Left forelimb (tissue), 1 donor: ENCODE measurements around the gene MAPKAPK3.

Experiments used
- DNase-seq: peaks from one replicate; pipeline ENCODE4 v3.0.0-alpha.2; 2018; ENCODE audit warnings: low spot score

The MAPKAPK3 gene

GRCh38 chr3:50627407-50628051 is 10.6 kb downstream of the MAPKAPK3 start:
- no peak for DNase-seq

- no peak for DNase-seq
Observed at GRCh38 chr3:50628601-50629000, 11.7 kb downstream of the MAPKAPK3 start.

- DNase-seq = no peak
Observed at GRCh38 chr3:50630394-50630793, 13.4 kb downstream of the MAPKAPK3 start.

- DNase-seq = no peak
Observed at GRCh38 chr3:50630877-50631276, 13.9 kb downstream of the MAPKAPK3 start.

GRCh38 chr3:50632450-50632849 is 15.5 kb downstream of the MAPKAPK3 start:
- no peak for DNase-seq

DNA sequence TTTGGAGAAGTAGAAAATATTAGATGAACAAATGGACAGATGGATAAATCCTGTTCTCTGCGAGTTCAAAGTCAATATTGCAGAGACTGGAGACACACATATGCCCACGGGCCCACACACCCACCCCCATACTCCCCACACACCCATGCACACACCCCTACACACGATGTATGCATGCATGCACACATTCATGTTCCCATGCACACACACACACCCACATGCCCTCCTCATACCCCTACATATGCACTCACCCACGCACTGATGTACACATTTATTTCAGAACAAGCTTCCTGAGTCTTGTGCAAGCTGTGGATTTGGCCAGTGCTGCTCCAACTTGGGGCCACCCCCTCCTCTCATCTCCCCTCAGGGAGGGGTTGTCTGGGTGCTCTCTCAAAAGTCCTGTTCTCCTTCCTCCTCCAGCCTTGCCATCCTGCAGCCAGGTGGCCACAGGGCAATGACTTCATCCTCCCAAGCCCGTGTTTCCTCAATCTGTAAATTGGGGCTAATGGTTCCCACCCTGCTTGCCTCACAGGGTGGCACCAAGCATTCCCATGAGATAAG is 16.4 kb downstream of the MAPKAPK3 start:
- no peak for DNase-seq

GRCh38 chr3:50635066-50635465 is 18.1 kb downstream of the MAPKAPK3 start:
- no peak for DNase-seq

- no peak for DNase-seq
Observed at GRCh38 chr3:50637011-50637410, 20.1 kb downstream of the MAPKAPK3 start.

DNA sequence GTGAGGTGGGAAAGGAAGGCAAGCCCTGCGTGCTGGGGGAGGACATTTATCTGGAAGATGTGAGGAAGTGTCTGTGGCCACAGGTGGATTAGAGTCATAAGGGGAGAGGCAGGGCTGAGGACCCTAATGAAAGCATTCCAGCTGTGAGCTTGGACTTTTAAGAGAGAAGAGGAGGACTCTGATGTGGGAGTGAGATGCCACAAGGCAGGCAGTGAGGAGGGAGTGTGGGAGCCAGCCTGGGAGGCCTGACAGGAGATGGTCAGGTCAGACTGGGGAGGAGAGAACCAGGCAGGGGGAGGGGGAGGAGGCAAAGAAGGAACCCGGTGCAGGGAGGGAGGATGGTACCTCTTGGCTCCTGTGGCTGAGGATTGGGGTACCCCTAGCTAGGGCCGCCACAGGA is 21.0 kb downstream of the MAPKAPK3 start:
- no peak for DNase-seq

- no peak for DNase-seq
Observed at GRCh38 chr3:50639055-50639494, 22.1 kb downstream of the MAPKAPK3 start.

DNA sequence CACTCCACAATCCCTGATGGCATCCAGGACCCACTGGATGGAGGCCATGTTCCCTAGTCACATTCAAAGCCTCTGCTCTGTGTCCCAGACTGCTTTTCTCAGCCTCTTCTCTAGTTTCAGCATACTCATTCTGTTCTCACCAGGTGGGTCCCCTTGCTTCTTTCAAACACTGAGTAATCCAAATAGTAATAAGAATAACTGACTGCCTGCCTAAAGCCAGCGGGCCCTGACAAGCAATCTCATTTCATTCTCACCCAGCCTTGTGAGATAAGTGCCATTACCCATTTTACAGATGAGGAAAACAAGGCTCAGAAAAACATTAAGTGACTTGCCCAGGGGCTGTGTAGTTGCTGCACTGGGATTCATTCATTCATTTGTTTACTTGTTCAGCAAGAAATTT is 25.4 kb downstream of the MAPKAPK3 start:
- no peak for DNase-seq

- DNase-seq = no peak
Observed at GRCh38 chr3:50644561-50644960, 27.6 kb downstream of the MAPKAPK3 start.

DNA sequence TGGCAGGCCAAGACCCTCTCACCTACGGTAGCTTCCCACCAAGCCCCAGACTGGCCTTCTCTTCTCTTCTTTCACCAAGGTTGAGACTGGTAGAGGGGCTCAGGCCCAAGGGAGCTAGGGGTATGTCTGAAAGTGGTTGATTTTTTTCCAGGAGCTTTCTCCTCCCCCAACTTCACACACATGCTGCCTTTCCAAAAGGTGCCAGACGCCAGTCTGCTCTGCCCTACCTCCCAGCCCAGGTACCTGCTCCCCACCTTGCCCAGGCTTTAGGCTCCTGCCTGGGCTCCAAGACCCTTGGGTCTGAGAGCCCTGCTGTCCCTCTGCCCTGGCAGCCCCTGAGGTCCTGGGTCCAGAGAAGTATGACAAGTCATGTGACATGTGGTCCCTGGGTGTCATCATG is 28.4 kb downstream of the MAPKAPK3 start:
- no peak for DNase-seq

- no peak for DNase-seq
Observed at GRCh38 chr3:50648313-50648712, 31.4 kb downstream of the MAPKAPK3 start.

DNA sequence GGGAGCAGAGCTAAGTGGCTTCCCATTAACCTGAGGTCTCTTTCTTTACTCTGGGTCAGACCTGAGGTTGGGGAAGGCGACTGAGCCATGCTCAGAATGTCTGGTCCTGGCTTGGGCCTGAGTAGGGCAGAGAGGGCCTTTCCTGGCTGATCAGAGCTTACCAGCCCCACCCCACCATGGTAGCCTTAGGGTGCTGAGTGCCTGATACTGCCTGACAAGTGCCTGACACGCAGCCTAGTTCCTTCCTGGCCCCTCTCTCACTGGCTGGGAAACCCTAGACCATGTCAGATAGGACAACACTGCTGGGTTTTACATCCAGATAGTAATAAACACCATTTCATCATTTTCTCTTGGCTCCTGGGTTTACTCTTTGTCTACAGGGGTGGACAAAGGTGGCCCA is 32.0 kb downstream of the MAPKAPK3 start:
- DNase-seq = no peak

- DNase-seq = no peak
Observed at GRCh38 chr3:50649451-50649931, 32.5 kb downstream of the MAPKAPK3 start.

- DNase-seq = no peak
Observed at GRCh38 chr3:50650018-50650417, 33.1 kb downstream of the MAPKAPK3 start.

DNA sequence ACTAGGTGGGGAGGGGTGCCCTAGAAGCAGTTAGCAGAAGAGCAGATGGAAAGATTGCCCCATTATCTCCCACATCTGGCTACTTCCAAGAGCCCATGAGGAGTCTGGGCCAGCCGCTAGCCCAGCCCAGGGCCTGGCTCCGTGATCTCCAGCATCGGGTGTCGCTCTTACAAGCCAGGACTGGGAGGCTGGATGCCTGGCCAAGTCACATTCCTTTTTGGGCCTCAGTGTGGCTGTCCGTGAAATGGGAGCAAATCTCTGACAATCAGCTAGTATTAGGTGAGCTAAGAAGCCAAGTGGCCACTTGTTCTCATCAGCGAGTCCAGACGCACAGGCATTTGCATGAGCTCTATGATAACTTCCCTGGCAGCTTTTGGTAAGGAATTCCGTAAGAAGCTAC is 34.5 kb downstream of the MAPKAPK3 start:
- DNase-seq = no peak

- DNase-seq = no peak
Observed at GRCh38 chr3:50651920-50652529, 35.1 kb downstream of the MAPKAPK3 start.

DNA sequence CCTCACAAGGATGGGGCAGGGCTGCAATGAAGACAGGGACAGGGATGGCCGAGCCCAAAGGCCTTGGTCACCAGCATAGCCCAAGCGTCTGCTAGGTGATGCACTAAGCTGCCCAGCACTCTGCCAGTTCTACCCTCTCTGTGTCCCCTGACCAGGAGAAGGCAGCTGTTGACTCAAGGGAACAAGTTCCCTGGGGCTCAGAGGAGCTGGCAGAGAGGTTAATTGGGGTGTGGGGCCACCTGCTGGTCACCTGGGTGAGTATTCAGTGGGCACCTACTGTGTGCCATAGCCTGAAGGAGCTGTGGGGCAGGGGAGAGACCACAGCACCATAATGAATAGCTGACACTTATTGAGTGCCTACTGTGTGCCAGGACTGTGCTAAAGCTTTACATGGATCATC is 35.8 kb downstream of the MAPKAPK3 start:
- no peak for DNase-seq

- DNase-seq = no peak
Observed at GRCh38 chr3:50653937-50654595, 37.1 kb downstream of the MAPKAPK3 start.

- DNase-seq = no peak
Observed at GRCh38 chr3:50655009-50655830, 38.3 kb downstream of the MAPKAPK3 start.
